ENCODE results near the gene FAM200C.
"Not testable (repeated sequence)": the region's sequence is repeated elsewhere in the genome, so short reads cannot be mapped to it uniquely, and the experiment has no call there.

The FAM200C gene

GRCh38 chr5:160399402-160400353, at the start of gene FAM200C:
Gene FAM200C, minus strand, starts transcription at chr5:160400054. Its CDS starts 4,564 bp downstream, at chr5:160395490.
- peak; percentile 76 to 81 for DNase-seq

GRCh38 chr5:160449458-160449857, 49.6 kb upstream of the FAM200C start:
- no peak for DNase-seq

DNA sequence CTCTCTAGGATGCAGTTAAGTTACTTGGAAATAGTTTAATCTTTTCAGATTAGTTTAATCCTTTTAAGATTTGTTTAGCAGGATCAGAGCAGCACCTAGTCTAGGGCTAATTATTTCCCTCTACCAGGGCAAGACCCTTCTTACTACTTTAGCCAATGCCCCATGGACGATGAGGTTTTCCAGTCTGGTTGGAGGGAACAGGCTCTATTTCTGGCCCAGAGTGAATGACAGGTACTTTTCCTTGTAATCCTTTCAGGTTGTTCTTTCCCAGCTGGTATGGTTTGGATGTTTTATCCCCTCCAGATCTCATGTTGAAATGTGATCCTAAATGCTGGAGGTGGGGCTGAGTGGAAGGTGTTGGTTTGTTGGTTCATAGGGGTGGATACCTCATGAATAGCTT, 49.0 kb upstream of the FAM200C start:
- no peak for DNase-seq

DNA sequence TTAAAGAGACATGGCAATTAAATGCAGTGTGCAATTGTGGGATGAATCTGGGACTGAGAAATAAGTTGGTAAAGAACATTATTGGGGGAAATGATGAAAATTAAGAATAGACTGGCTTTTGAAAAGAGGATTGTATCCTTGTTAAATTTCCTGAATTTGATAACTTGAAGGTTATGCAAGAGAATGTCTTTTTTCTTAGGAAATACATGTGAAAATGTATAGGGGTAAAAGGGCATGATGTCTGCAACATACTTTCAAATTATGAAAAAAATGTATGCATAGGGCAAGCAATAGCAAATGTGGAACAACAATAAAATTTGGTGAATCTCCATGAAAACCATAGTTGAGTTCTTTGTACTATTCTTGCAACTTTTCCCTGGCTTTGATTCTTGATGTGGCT, 45.9 kb upstream of the FAM200C start:
- DNase-seq: no peak

- no peak for DNase-seq
Observed at GRCh38 chr5:160445132-160445531, 45.3 kb upstream of the FAM200C start.

- DNase-seq: no peak
Observed at GRCh38 chr5:160444407-160444806, 44.6 kb upstream of the FAM200C start.

GRCh38 chr5:160442824-160443431, 43.1 kb upstream of the FAM200C start:
- no peak for DNase-seq

- no peak for DNase-seq
Observed at GRCh38 chr5:160441311-160441781, 41.5 kb upstream of the FAM200C start.

DNA sequence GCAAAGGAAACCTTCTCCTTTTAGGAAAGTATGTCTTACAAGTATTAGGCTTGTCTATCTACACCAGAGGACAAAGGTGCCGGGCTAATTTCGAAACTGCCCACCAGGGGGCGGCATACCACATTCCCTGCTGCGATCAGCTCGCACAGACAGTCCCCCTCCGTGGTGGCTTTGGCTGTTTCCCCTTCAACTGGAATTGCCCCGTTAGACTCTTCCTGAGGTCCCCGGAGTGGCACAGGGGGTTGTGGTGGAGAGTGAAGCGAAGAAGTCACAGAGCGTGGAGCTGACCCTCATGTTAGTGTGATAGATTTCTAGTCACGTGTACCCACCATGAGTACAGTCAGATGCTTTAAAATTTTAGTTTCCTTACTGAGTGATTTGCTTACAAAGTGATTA, 39.3 kb upstream of the FAM200C start:
- peak; percentile 82 to 88 for DNase-seq

- peak; percentile 64 to 72 for DNase-seq
Observed at GRCh38 chr5:160438316-160439204, 38.7 kb upstream of the FAM200C start.

DNA sequence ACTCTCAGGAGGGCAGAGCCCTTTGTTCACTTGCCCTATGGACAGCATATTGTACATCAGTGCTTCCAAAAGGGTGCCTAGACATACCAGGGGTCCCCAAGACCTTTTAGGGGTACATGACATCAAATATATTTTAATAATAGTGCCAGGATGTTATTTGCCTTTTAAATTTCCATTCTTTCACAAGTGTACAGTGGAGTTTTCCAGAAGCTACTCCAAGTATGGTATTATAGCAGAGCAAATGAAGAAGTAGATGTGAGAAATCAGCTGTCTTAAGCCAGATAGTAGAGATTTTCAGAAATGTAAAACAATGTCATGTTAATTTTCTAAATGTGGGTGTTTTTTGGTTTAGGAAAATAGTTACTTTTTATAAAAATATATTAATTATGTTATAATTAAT, 37.4 kb upstream of the FAM200C start:
- DNase-seq: no peak

GRCh38 chr5:160436661-160437060, 36.8 kb upstream of the FAM200C start:
- DNase-seq: not testable (repeated sequence)

- no peak for DNase-seq
Observed at GRCh38 chr5:160436017-160436416, 36.2 kb upstream of the FAM200C start.

DNA sequence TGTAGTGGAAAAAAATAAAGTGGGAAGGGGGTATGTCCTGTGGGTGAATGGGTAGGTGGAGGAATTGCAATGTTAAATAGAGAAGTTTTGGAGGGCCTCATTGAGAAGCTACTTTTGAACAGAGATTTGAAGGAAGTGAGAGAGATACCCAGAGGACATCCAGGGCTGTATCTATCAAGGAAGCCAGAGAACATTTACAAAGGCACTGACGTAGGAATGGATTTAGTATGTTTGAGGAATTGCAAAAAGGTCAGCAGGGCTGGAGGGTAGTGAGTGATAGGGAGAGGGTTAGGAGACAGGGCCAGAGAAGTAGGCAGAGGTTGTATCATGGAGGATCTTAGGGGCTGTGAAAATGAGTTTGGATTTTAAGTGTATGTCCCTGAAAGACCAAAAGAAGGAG, 35.7 kb upstream of the FAM200C start:
- DNase-seq: no peak

DNA sequence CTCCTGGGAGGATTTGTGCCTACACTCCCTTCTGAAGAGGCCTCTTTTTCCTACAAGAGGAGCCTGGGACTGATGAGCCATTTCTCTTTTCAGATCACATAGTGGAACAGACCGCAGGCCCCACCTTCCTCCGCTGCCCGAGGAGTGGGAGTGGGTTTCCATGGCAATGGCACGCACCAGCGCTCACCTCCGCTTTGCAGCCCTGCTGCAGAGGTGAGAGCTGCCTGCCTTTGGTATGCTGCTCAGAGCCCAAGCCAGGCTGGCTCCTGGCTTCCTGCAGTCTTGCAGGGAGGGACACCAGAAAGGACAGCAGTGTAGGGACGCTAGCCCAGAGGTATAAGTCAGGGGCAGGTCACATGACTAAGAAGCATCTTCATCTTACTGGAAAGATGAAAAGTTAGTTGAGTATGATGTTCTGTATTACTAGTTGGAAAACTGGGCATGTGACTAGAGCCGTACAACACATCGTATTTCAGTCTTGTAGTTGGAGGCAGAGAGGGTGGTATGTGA, 34.2 kb upstream of the FAM200C start:
- peak in 1 of 2 donors; percentile 58 for DNase-seq

- DNase-seq: no peak
Observed at GRCh38 chr5:160432787-160433186, 32.9 kb upstream of the FAM200C start.

GRCh38 chr5:160432196-160432595, 32.3 kb upstream of the FAM200C start:
- DNase-seq: no peak

GRCh38 chr5:160427607-160428006, 27.8 kb upstream of the FAM200C start:
- DNase-seq: no peak

- DNase-seq: no peak
Observed at GRCh38 chr5:160423099-160423498, 23.2 kb upstream of the FAM200C start.

- peak; percentile 92 to 93 for DNase-seq
Observed at GRCh38 chr5:160421625-160422258, 21.9 kb upstream of the FAM200C start, which contains the start of gene PTTG1. Gene PTTG1, plus strand, starts transcription at chr5:160421855. Its CDS starts 458 bp downstream, at chr5:160422313.

DNA sequence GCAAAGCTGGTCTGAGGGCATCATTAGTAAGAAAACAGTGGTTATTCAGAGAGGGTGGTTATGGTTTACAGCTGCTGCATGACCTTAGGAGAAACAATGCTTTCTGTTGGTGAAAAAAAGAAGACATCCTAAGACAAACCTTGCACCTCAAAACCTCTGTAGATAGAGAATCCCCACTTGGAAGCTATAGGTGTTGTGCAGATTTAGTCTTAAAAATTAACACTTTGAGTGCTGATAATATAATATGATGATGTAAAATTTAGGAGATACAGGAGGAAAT, 20.4 kb upstream of the FAM200C start:
- no peak for DNase-seq
